Measurements from ENCODE around the gene SERPINA4.

The SERPINA4 gene

DNA sequence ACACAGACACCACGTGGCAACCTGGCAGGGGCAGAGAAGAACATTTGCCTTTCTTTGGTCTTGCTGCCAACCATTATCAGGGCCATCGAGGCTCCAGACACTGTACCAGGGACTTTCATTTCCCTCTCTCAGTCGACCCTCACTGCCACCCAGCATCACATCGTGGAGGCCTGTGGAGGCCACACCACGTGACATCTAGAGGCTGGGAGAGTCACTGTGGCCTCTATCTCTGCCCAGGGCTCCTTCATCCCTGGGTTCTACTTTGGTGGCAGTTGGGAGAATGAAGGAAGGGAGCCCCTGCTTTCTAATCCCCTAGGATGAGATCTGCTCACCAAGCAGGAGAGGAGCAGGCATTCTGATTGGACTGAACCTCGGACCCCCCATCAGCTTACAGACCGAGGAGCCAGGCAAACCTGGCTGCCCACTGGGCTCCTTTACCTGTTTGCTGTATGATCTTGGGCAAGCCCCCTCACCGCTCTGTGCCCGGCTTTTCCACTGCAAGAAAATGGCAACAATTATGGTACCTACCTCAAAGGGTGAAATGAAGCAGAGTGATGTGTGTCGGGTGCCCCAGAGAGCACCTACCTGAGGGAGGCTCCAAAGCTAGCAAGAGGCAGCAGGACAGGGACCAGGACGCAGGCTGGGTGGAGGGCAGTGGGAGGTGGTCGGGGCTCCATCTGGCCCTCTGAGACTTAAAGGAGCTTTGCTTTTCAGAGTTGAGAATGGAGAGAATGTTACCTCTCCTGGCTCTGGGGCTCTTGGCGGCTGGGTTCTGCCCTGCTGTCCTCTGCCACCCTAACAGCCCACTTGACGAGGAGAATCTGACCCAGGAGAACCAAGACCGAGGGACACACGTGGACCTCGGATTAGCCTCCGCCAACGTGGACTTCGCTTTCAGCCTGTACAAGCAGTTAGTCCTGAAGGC is 52.7 kb downstream of the SERPINA4 start:
- Histone ChIP-seq H3K79me2 (ENCODE audit: control insufficient read depth, low read length) (no peaks in the 10 kb centered on the region), H3K27ac (ENCODE audit: low read depth, low read length) (no peak overlapping the region), H3K27me3 (ENCODE audit: control insufficient read depth, low read length) (no peaks in the 10 kb centered on the region), H3K4me2 (ENCODE audit: low read length) (no peak overlapping the region), H3K36me3 (ENCODE audit: control insufficient read depth, low read length) (no peaks in the 10 kb centered on the region), H3K9me3 (ENCODE audit: control insufficient read depth, insufficient read depth, low read length) (peaks cover 20% of the 10 kb centered on the region), H3K9me2 (replicated peaks; ENCODE audit: control insufficient read depth, low read length) (no peaks in the 10 kb centered on the region), H4K20me1 (ENCODE audit: control insufficient read depth, insufficient read depth, low read depth, low read length) (no peaks in the 10 kb centered on the region), H3K4me1 (ENCODE audit: control insufficient read depth, low read length) (no peaks in the 10 kb centered on the region), H3K4me3 (ENCODE audit: low read length) (no peak overlapping the region), H3F3A (ENCODE audit: control insufficient read depth, insufficient read depth) (no peaks in the 10 kb centered on the region)
- TF ChIP-seq, protein P1, sequence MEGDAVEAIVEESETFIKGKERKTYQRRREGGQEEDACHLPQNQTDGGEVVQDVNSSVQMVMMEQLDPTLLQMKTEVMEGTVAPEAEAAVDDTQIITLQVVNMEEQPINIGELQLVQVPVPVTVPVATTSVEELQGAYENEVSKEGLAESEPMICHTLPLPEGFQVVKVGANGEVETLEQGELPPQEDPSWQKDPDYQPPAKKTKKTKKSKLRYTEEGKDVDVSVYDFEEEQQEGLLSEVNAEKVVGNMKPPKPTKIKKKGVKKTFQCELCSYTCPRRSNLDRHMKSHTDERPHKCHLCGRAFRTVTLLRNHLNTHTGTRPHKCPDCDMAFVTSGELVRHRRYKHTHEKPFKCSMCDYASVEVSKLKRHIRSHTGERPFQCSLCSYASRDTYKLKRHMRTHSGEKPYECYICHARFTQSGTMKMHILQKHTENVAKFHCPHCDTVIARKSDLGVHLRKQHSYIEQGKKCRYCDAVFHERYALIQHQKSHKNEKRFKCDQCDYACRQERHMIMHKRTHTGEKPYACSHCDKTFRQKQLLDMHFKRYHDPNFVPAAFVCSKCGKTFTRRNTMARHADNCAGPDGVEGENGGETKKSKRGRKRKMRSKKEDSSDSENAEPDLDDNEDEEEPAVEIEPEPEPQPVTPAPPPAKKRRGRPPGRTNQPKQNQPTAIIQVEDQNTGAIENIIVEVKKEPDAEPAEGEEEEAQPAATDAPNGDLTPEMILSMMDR (IDR thresholded peaks at IDR 0.05; ENCODE audit: low read depth, low read length, poor library complexity, severe bottlenecking), result no peak
- TF ChIP-seq EZH2phosphoT487 (IDR thresholded peaks at IDR 0.05; ENCODE audit: borderline replicate concordance, low read length), result no peak

- Histone ChIP-seq H3K9me3 (ENCODE audit: control insufficient read depth, insufficient read depth, low read length) (peaks cover 24% of the 10 kb centered on the region), H3K9me2 (replicated peaks; ENCODE audit: control insufficient read depth, low read length) (no peaks in the 10 kb centered on the region), H3F3A (ENCODE audit: control insufficient read depth, insufficient read depth) (no peaks in the 10 kb centered on the region), H4K20me1 (ENCODE audit: control insufficient read depth, insufficient read depth, low read depth, low read length) (no peaks in the 10 kb centered on the region), H3K27me3 (ENCODE audit: control insufficient read depth, low read length) (no peaks in the 10 kb centered on the region), H3K27ac (ENCODE audit: low read depth, low read length) (no peak overlapping the region), H3K4me1 (ENCODE audit: control insufficient read depth, low read length) (no peaks in the 10 kb centered on the region), H3K4me2 (ENCODE audit: low read length) (no peak overlapping the region), H3K36me3 (ENCODE audit: control insufficient read depth, low read length) (no peaks in the 10 kb centered on the region), H3K79me2 (ENCODE audit: control insufficient read depth, low read length) (no peaks in the 10 kb centered on the region), H3K4me3 (ENCODE audit: low read length) (no peak overlapping the region)
- TF ChIP-seq EZH2phosphoT487 (IDR thresholded peaks at IDR 0.05; ENCODE audit: borderline replicate concordance, low read length), result no peak
- TF ChIP-seq, protein P1 (IDR thresholded peaks at IDR 0.05; ENCODE audit: low read depth, low read length, poor library complexity, severe bottlenecking), result no peak
Measured at GRCh38 chr14:94614802-94615201, 53.6 kb downstream of the SERPINA4 start.

DNA sequence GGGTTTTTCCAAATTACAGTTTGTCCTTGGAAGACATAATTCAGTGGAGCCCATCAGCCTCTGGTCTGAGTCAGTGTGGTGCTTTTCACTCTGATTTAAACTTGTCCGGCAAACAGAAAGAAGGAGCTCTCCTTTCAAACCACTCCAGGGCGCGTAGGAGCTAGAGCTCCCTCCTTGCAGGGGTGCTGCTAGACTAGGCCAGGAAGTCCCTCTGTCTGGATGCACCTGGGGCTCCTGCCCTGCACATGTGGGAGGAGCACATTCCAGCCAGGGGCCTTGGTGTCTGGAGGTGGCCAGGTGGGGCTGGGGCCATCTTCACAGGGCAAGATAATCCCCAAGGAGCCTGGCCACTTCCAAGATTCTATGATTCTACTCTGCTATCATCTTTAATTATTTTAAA is 54.0 kb downstream of the SERPINA4 start:
- Histone ChIP-seq H3F3A (ENCODE audit: control insufficient read depth, insufficient read depth) (no peaks in the 10 kb centered on the region), H3K9me2 (replicated peaks; ENCODE audit: control insufficient read depth, low read length) (no peaks in the 10 kb centered on the region)
- TF ChIP-seq, protein P1 (IDR thresholded peaks at IDR 0.05; ENCODE audit: low read depth, low read length, poor library complexity, severe bottlenecking), result no peak
- TF ChIP-seq EZH2phosphoT487 (IDR thresholded peaks at IDR 0.05; ENCODE audit: borderline replicate concordance, low read length), result no peak

More for the DNA sequence above, 54.0 kb downstream of the SERPINA4 start:
- Histone ChIP-seq H3K4me1 (ENCODE audit: control insufficient read depth, low read length) (no peaks in the 10 kb centered on the region), H3K27me3 (ENCODE audit: control insufficient read depth, low read length) (no peaks in the 10 kb centered on the region), H3K9me3 (ENCODE audit: control insufficient read depth, insufficient read depth, low read length) (peaks cover 24% of the 10 kb centered on the region), H3K79me2 (ENCODE audit: control insufficient read depth, low read length) (no peaks in the 10 kb centered on the region), H4K20me1 (ENCODE audit: control insufficient read depth, insufficient read depth, low read depth, low read length) (no peaks in the 10 kb centered on the region), H3K4me2 (ENCODE audit: low read length) (no peak overlapping the region), H3K27ac (ENCODE audit: low read depth, low read length) (no peak overlapping the region), H3K4me3 (ENCODE audit: low read length) (no peak overlapping the region), H3K36me3 (ENCODE audit: control insufficient read depth, low read length) (no peaks in the 10 kb centered on the region)
